Stimulated activated naive B cell treated with anti-CD40 and anti-IgM and Interleukin-4, amounts not matched to agents 10 μg/mL and 1 μg/mL and 100 μg/mL, for 72 hours (primary cell): ENCODE data around the gene CRYBG1.

Source experiments
- ATAC-seq, 2 donors: fragments of 150-1000 bp; cut with Tn5 transposase; replicated peaks; 2 replicates each; pipeline ENCODE4 v1.10.0; 2021; ENCODE audit warnings: moderate library complexity in 1 of 2
- DNase-seq: peaks from one replicate; pipeline ENCODE4 v3.0.0; 2021
- H3K27ac Mint-ChIP-seq: one replicate; pipeline ENCODE4 v1.8.0; 2022; ENCODE audit warnings: mild to moderate bottlenecking, mixed read lengths
- H3K27me3 Mint-ChIP-seq, 2 donors: one replicate each; pipeline ENCODE4 v1.8.0; 2022; ENCODE audit warnings: mixed read lengths in 2 of 2
- H3K36me3 Mint-ChIP-seq, 2 donors: one replicate each; pipeline ENCODE4 v1.8.0; 2022; ENCODE audit warnings: mixed read lengths in 2 of 2, mild to moderate bottlenecking in 1 of 2
- H3K4me1 Mint-ChIP-seq, 2 donors: one replicate each; pipeline ENCODE4 v1.8.0; 2022; ENCODE audit warnings: mixed read lengths in 2 of 2, mild to moderate bottlenecking in 1 of 2
- H3K4me3 Mint-ChIP-seq, 2 donors: one replicate each; pipeline ENCODE4 v1.8.0; 2022; ENCODE audit warnings: mild to moderate bottlenecking in 2 of 2, mixed read lengths in 2 of 2, moderate library complexity in 1 of 2
- H3K9me3 Mint-ChIP-seq, 2 donors: one replicate each; pipeline ENCODE4 v1.8.0; 2022; ENCODE audit warnings: mixed read lengths in 2 of 2, mild to moderate bottlenecking in 1 of 2

Gene CRYBG1

GRCh38 chr6:106421496-106421895 is 61.0 kb downstream of the CRYBG1 start:
- peaks cover 3 to 4% of the 10 kb centered on the region in 2 donors for H3K9me3 Mint-ChIP-seq
- H3K4me3 Mint-ChIP-seq: no peak overlapping the region
- H3K27ac Mint-ChIP-seq: no peak overlapping the region
- H3K27me3 Mint-ChIP-seq: peaks cover 14 to 18% of the 10 kb centered on the region in 2 donors
- ATAC-seq (no peak), DNase-seq (no peak)
- H3K36me3 Mint-ChIP-seq: no peaks in the 10 kb centered on the region
- H3K4me1 Mint-ChIP-seq: no peaks in the 10 kb centered on the region

- Mint-ChIP-seq H3K27me3 (peaks cover 9 to 16% of the 10 kb centered on the region in 2 donors), H3K9me3 (peaks cover 3 to 4% of the 10 kb centered on the region in 2 donors), H3K4me3 (no peak overlapping the region), H3K27ac (no peak overlapping the region), H3K4me1 (no peaks in the 10 kb centered on the region), H3K36me3 (no peaks in the 10 kb centered on the region)
- ATAC-seq (no peak), DNase-seq (no peak)
These were observed 62.0 kb downstream of the CRYBG1 start for GRCh38 chr6:106422534-106422933.

GRCh38 chr6:106425382-106425781 is 64.9 kb downstream of the CRYBG1 start:
- H3K36me3 Mint-ChIP-seq: no peaks in the 10 kb centered on the region
- H3K4me3 Mint-ChIP-seq: no peak overlapping the region
- ATAC-seq (no peak), DNase-seq (no peak)
- H3K27me3 Mint-ChIP-seq: peaks cover 4 to 5% of the 10 kb centered on the region in 2 donors
- H3K4me1 Mint-ChIP-seq: no peaks in the 10 kb centered on the region
- no peak overlapping the region for H3K27ac Mint-ChIP-seq
- no peaks in the 10 kb centered on the region for H3K9me3 Mint-ChIP-seq

- no peak overlapping the region for H3K4me3 Mint-ChIP-seq
- H3K4me1 Mint-ChIP-seq: no peaks in the 10 kb centered on the region
- no peak for ATAC-seq
- no peaks in the 10 kb centered on the region for H3K9me3 Mint-ChIP-seq
- no peaks in the 10 kb centered on the region for H3K27me3 Mint-ChIP-seq
- H3K36me3 Mint-ChIP-seq: no peaks in the 10 kb centered on the region
- DNase-seq: no peak
- H3K27ac Mint-ChIP-seq: no peak overlapping the region
These were observed 65.9 kb downstream of the CRYBG1 start for GRCh38 chr6:106426250-106426970.

GRCh38 chr6:106430466-106430865 is 69.9 kb downstream of the CRYBG1 start:
- Mint-ChIP-seq H3K27ac (no peak overlapping the region), H3K9me3 (no peaks in the 10 kb centered on the region), H3K36me3 (no peaks in the 10 kb centered on the region), H3K4me3 (no peak overlapping the region), H3K4me1 (no peaks in the 10 kb centered on the region), H3K27me3 (no peaks in the 10 kb centered on the region)
- no peak for DNase-seq
- ATAC-seq: no peak

GRCh38 chr6:106431405-106431804 is 70.9 kb downstream of the CRYBG1 start:
- no peak for ATAC-seq

GRCh38 chr6:106431972-106432371 is 71.5 kb downstream of the CRYBG1 start:
- Mint-ChIP-seq H3K9me3 (no peaks in the 10 kb centered on the region), H3K36me3 (no peaks in the 10 kb centered on the region), H3K4me1 (no peaks in the 10 kb centered on the region), H3K4me3 (no peak overlapping the region), H3K27ac (no peak overlapping the region), H3K27me3 (no peaks in the 10 kb centered on the region)
- DNase-seq (no peak), ATAC-seq (no peak)

More at GRCh38 chr6:106431405-106431804, 70.9 kb downstream of the CRYBG1 start:
- Mint-ChIP-seq H3K27me3 (no peaks in the 10 kb centered on the region), H3K36me3 (no peaks in the 10 kb centered on the region), H3K9me3 (no peaks in the 10 kb centered on the region), H3K4me3 (no peak overlapping the region), H3K4me1 (no peaks in the 10 kb centered on the region), H3K27ac (no peak overlapping the region)
- DNase-seq: no peak

GRCh38 chr6:106434530-106434929 is 74.0 kb downstream of the CRYBG1 start:
- Mint-ChIP-seq H3K36me3 (no peaks in the 10 kb centered on the region), H3K27me3 (peaks cover 9 to 15% of the 10 kb centered on the region in 2 donors), H3K9me3 (no peaks in the 10 kb centered on the region), H3K4me3 (no peak overlapping the region), H3K4me1 (no peaks in the 10 kb centered on the region), H3K27ac (no peak overlapping the region)
- no peak for DNase-seq
- no peak for ATAC-seq

GRCh38 chr6:106439459-106439858 is 78.9 kb downstream of the CRYBG1 start:
- peaks cover 30 to 32% of the 10 kb centered on the region in 2 donors for H3K27me3 Mint-ChIP-seq
- DNase-seq: no peak
- no peaks in the 10 kb centered on the region for H3K9me3 Mint-ChIP-seq
- no peak overlapping the region for H3K27ac Mint-ChIP-seq
- no peak for ATAC-seq
- H3K36me3 Mint-ChIP-seq: no peaks in the 10 kb centered on the region
- H3K4me3 Mint-ChIP-seq: no peak overlapping the region
- H3K4me1 Mint-ChIP-seq: no peaks in the 10 kb centered on the region

GRCh38 chr6:106440546-106440945 is 80.0 kb downstream of the CRYBG1 start:
- no peak for DNase-seq
- no peak for ATAC-seq
- Mint-ChIP-seq H3K4me3 (no peak overlapping the region), H3K36me3 (no peaks in the 10 kb centered on the region), H3K27me3 (peaks cover 30 to 32% of the 10 kb centered on the region in 2 donors), H3K9me3 (no peaks in the 10 kb centered on the region), H3K4me1 (peaks cover 0 to 2% of the 10 kb centered on the region in 2 donors), H3K27ac (no peak overlapping the region)

GRCh38 chr6:106442395-106442794 is 81.9 kb downstream of the CRYBG1 start:
- ATAC-seq (no peak), DNase-seq (no peak)
- H3K4me3 Mint-ChIP-seq: no peak overlapping the region
- H3K4me1 Mint-ChIP-seq: peaks cover 7% of the 10 kb centered on the region in 2 donors
- H3K9me3 Mint-ChIP-seq: no peaks in the 10 kb centered on the region
- no peak overlapping the region for H3K27ac Mint-ChIP-seq
- no peaks in the 10 kb centered on the region for H3K36me3 Mint-ChIP-seq
- H3K27me3 Mint-ChIP-seq: peaks cover 30% of the 10 kb centered on the region in 2 donors

GRCh38 chr6:106444777-106445507 is 84.4 kb downstream of the CRYBG1 start:
- DNase-seq (peak; percentile 32), ATAC-seq (peak; percentile 66 to 68)
- no peak overlapping the region for H3K4me3 Mint-ChIP-seq
- peaks cover 13 to 18% of the 10 kb centered on the region in 2 donors for H3K27me3 Mint-ChIP-seq
- H3K4me1 Mint-ChIP-seq: peaks cover 17 to 20% of the 10 kb centered on the region in 2 donors
- no peaks in the 10 kb centered on the region for H3K9me3 Mint-ChIP-seq
- H3K27ac Mint-ChIP-seq: peak overlapping the region; percentile 27
- H3K36me3 Mint-ChIP-seq: no peaks in the 10 kb centered on the region

GRCh38 chr6:106445508-106445878 is 85.0 kb downstream of the CRYBG1 start:
- Mint-ChIP-seq H3K27ac (no peak overlapping the region), H3K4me3 (no peak overlapping the region), H3K4me1 (peaks cover 17 to 20% of the 10 kb centered on the region in 2 donors), H3K9me3 (no peaks in the 10 kb centered on the region), H3K36me3 (no peaks in the 10 kb centered on the region), H3K27me3 (peaks cover 7 to 14% of the 10 kb centered on the region in 2 donors)
- no peak for ATAC-seq
- DNase-seq: no peak

- Mint-ChIP-seq H3K36me3 (no peaks in the 10 kb centered on the region), H3K4me1 (peaks cover 17 to 20% of the 10 kb centered on the region in 2 donors), H3K27me3 (peaks cover 0 to 8% of the 10 kb centered on the region in 2 donors), H3K27ac (no peak overlapping the region), H3K9me3 (no peaks in the 10 kb centered on the region), H3K4me3 (no peak overlapping the region)
- peak in 1 of 2 donors; percentile 27 for ATAC-seq
- DNase-seq: no peak
These were observed 85.9 kb downstream of the CRYBG1 start for GRCh38 chr6:106446287-106446885.

GRCh38 chr6:106446983-106447382 is 86.5 kb downstream of the CRYBG1 start:
- ATAC-seq: no peak
- Mint-ChIP-seq H3K4me3 (no peak overlapping the region), H3K36me3 (no peaks in the 10 kb centered on the region), H3K4me1 (peaks cover 17 to 20% of the 10 kb centered on the region in 2 donors), H3K27me3 (peaks cover 0 to 7% of the 10 kb centered on the region in 2 donors), H3K9me3 (no peaks in the 10 kb centered on the region), H3K27ac (no peak overlapping the region)
- DNase-seq: no peak
